Bronchial epithelial cell (primary cell): ENCODE data around the gene AFTPH. TPM values are rescaled to one million over a fixed set of nuclear protein-coding genes. Genes with fewer than 3 reads are reported as not detected.
"Not testable (repeated sequence)": the region's sequence is repeated elsewhere in the genome, so short reads cannot be mapped to it uniquely, and the experiment has no call there.

Source experiments
- DNase-seq: peaks from one replicate; pipeline ENCODE4 v3.0.0-alpha.2; 2010; ENCODE audit warnings: low read depth
- FAIRE-seq: peaks from 2 replicates; lab custom pipeline; 2011; peaks lifted over from hg19 to GRCh38; lab: Jason Lieb, UNC
- H3K27me3 ChIP-seq: 2 replicates; pipeline ENCODE4 v1.5.1; 2011; ENCODE audit warnings: low read length; ENCODE audit not compliant: control insufficient read depth, insufficient read depth
- H3K36me3 ChIP-seq: 2 replicates; pipeline ENCODE4 v1.5.1; 2011; ENCODE audit warnings: low read length; ENCODE audit not compliant: control insufficient read depth, insufficient read depth
- H3K4me3 ChIP-seq: 2 replicates; pipeline ENCODE4 v1.5.1; 2011; ENCODE audit warnings: mild to moderate bottlenecking, low read depth, low read length, control low read depth
- CTCF ChIP-seq: IDR thresholded peaks from 2 replicates; pipeline ENCODE4 v1.5.1; 2011; ENCODE audit warnings: mild to moderate bottlenecking, moderate library complexity, low read length, control low read depth, inconsistent platforms; ENCODE audit not compliant: insufficient read depth, severe bottlenecking
- total RNA-seq: library from RNA; depleted of rRNA; stranded (reverse); fragments of >200 nt; gene quantifications from 2 replicates; pipeline ENCODE4 v1.2.1, GENCODE V29; 2014

AFTPH gene
- total RNA-seq, 1 donor from 2014 or later: 56.3 TPM

- DNase-seq: no peak
- TF ChIP-seq CTCF: no peak
- no peak overlapping the region for H3K4me3 ChIP-seq
- H3K36me3 ChIP-seq: no peaks in the 10 kb centered on the region
- no peak for FAIRE-seq
- no peaks in the 10 kb centered on the region for H3K27me3 ChIP-seq
Measured at GRCh38 chr2:64526034-64526433, 1.9 kb downstream of the AFTPH start.

GRCh38 chr2:64530946-64531345 is 6.8 kb downstream of the AFTPH start:
- DNase-seq: not testable (repeated sequence)

DNA sequence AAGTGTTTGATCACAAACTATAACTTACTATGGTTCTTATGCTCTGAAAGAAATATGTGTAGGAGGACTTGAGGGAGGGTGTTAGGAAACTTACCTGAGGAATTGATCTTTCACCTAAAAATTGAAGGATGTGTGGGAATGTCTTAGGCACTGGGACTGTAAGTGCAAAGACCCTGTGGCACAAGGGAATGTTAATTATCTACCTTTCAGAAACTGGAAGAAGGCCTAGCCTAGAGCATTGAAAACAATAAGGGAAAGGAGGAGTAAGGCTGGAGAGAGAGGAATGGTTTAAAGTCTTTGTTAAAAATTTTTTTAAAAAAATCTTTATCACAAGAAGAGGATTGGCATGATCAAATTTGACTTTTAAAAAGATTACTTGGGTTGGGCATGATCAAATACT is 7.9 kb downstream of the AFTPH start:
- H3K36me3 ChIP-seq: no peaks in the 10 kb centered on the region
- no peaks in the 10 kb centered on the region for H3K27me3 ChIP-seq
- TF ChIP-seq CTCF: no peak
- FAIRE-seq (no peak), DNase-seq (no peak)
- H3K4me3 ChIP-seq: no peak overlapping the region

More at GRCh38 chr2:64530946-64531345, 6.8 kb downstream of the AFTPH start:
- FAIRE-seq, H3K27me3 ChIP-seq, H3K36me3 ChIP-seq, H3K4me3 ChIP-seq: not testable (repeated sequence)

GRCh38 chr2:64533882-64534281 is 9.8 kb downstream of the AFTPH start:
- no peak for TF ChIP-seq CTCF
- FAIRE-seq (no peak), DNase-seq (no peak)
- no peak overlapping the region for H3K4me3 ChIP-seq
- no peaks in the 10 kb centered on the region for H3K27me3 ChIP-seq
- no peaks in the 10 kb centered on the region for H3K36me3 ChIP-seq

- Histone ChIP-seq H3K27me3 (no peaks in the 10 kb centered on the region), H3K36me3 (no peaks in the 10 kb centered on the region), H3K4me3 (no peak overlapping the region)
- no peak for TF ChIP-seq CTCF
- no peak for DNase-seq
- no peak for FAIRE-seq
Measured at GRCh38 chr2:64534363-64534762, 10.2 kb downstream of the AFTPH start.

GRCh38 chr2:64535024-64535423 is 10.9 kb downstream of the AFTPH start:
- FAIRE-seq (no peak), DNase-seq (no peak)
- H3K27me3 ChIP-seq: no peaks in the 10 kb centered on the region
- H3K36me3 ChIP-seq: no peaks in the 10 kb centered on the region
- H3K4me3 ChIP-seq: no peak overlapping the region
- no peak for TF ChIP-seq CTCF
